Pulmonary artery endothelial cell (primary cell): ENCODE results near the gene ADGRB3. TPM values are rescaled to one million over a fixed set of nuclear protein-coding genes. Genes with fewer than 3 reads are reported as not detected.
"Not testable (repeated sequence)": the region's sequence is repeated elsewhere in the genome, so short reads cannot be mapped to it uniquely, and the experiment has no call there.

Experiments used
- DNase-seq: peaks from one replicate; pipeline ENCODE4 v3.0.0-alpha.2; 2011; ENCODE audit warnings: low read depth, low spot score
- total RNA-seq: library from RNA; depleted of rRNA; stranded (reverse); fragments of >200 nt; gene quantifications from 2 replicates; pipeline ENCODE4 v1.2.3, GENCODE V29; 2014

ADGRB3 gene
- total RNA-seq, 1 donor from 2014 or later = not detected

DNA sequence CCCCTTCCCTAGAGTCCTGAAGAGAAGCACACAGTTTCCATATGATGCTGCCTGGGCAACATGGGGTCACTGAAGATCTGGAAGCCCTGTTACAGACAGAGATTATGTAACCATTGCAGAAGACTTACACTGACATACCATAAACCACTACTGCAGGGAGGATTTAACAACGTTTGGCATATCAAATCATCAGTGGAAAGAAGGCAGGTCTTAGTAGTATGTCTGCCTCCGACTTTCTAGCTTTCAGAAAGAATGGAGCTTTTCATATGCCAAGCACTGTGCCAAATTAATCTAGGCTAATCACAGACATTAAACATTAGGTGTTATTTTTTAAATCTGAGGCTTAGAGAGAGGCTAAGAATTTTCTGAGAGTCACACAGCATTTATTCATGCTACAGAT lies 144.3 kb downstream of the ADGRB3 start:
- DNase-seq = no peak

DNA sequence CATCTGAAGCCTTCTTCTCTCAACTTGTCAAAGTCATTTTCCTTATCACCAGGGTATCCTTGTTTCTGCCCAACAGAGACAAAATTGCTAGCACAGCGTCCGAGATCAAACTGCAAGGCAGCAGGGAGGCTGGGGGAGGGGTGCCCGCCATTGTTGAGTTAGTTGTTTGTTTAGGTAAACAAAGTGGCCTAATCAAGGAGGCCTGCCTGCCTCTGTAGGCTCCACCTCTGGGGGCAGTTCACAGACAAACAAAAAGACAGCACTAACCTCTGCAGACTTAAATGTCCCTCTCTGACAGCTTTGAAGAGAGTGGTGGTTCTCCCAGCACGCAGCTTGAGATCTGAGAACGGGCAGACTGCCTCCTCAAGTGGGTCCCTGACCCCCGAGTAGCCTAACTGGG lies 155.0 kb downstream of the ADGRB3 start:
- DNase-seq = not testable (repeated sequence)

DNA sequence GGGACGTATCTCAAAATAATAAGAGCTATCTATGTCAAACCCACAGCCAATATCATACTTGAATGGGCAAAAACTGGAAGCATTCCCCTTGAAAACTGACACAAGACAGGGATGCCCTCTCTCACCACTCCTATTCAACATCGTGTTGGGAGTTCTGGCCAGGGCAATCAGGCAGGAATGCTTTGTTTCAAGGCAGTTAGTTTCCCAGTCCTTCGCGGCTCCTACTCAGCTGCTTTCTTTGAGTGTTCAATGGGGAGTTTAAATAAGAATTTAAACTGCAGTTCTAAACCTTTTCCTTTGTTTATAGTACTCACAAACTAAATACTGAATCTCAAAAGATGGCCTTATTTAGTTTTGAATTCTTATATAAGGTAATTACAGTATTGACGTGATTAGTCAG lies 179.9 kb downstream of the ADGRB3 start:
- DNase-seq = not testable (repeated sequence)

DNA sequence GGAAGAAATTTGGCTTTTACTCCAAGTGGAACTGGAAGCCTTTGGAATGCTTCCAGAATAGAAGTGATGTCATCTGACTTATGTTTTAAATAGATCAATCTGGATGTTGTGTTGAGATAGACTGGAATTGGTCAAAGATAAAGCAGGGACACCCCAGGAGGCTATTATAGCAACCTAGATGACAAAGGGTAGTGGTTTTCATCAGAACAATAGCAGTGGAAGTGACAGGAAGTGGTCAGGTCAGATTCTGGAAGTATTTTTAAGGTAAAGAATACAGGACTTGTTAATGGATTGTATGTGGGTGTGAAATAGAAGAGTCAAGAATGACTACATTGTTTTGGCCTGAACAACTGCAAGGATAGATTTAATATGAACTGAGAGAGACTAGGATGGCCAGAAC lies 191.4 kb downstream of the ADGRB3 start:
- no peak for DNase-seq

DNA sequence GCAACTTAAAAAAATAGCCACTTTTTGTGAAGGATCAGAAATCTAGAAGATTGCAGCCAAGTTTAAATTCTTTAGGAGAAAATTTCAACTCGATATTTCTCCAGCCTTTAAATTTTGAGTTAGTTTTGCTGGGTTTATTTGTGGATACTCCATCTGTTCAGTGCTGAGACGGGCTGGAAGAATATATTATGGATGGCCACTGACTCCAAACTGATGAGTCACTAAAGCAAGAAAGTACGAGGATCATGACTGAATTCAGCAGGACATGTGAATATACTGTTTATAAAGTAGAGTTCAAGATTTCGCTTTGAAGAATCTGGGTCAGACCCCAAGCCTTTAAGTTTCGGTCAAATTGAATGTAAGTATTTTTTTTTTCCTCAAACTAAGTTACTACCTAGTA lies 199.5 kb downstream of the ADGRB3 start:
- no peak for DNase-seq

DNA sequence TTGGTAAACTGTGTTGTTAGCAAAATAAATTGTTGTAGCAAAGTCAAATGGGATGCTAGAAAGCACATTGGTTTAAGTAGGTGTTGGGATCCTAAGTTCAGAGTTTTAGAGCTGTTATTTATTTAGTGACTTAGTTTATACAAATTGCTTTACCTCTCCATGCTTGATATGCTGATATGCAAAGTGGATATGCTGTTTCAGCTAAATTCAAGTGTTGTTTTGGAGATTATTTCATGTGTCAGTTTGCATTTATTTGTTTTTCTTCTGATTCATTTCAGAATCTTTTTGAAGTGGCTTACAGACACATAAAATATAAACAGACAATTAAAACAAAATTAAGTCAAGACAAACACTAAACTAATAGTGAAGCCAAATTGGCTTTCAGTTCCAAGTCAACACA lies 203.5 kb downstream of the ADGRB3 start:
- DNase-seq = no peak

DNA sequence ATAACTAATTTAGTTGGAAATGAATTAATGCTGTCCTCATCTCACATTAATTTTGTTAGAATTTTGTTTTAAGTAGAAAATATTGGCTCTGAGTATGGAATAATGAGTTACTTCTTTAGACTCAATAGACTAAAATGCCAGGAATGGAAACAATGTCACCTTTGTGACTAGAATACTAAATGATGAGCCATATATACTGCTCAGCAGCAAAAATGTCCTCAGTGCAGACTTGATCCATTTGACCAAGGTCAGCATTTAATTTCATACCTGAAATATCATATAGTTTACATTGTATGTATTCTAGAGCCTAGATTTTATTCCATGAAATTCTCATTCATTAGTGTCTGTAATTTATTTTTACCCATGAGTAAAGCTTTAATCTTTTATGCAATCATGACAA lies 217.7 kb downstream of the ADGRB3 start:
- DNase-seq = no peak

DNA sequence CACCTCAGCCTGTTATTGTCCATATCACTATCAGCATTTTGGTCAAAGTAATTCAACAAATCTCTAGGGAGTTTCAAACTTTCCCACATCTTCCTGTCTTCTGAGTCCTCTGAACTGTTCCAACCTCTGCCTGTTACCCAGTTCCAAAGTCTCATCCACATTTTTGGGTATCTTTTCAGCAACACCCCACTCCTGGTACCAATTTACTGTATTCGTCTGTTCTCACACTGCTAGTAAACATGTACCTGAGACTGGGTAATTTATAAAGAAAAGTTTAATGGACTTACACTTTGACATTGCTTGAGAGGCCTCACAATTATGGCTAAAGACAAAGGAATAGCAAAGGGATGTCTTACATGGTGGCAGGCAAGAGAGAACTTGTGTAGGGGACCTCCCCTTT lies 224.2 kb downstream of the ADGRB3 start:
- no peak for DNase-seq

DNA sequence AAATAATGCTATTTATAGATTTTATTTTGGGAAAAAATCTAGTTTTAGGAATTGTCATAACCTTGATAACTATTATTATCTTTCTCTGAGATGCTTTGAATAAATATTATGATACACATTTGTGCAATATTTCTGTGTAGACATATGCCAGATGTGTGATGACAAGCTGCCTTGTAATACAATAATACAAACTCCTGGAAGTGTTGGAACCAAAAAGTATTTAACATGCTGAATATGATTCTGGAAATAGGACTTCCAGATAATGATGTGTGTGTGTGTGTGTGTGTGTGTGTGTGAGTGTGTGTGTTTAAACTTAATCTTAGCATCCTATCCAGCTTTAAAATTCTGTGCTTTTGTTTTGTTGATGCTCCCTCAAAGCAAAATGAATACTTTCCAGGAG lies 233.6 kb downstream of the ADGRB3 start:
- no peak for DNase-seq

DNA sequence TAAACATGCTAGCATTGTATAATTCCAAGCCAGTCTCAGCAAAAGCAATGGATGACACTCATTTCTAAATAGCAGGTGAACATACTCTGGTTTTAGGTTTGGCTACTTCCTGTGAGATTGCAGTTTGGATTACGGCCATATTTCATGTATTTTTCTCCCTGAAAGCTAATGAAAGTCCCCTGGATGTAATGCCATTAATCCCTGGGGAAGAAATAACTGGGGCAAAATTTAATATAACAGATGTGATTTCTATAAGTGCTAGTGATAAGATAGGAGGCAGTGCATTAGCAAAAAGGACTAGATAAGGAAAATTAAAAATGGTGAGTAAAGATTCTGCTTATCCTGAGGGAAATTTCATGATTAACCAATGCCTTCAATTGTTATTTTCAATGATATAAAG lies 238.2 kb downstream of the ADGRB3 start:
- DNase-seq = no peak

DNA sequence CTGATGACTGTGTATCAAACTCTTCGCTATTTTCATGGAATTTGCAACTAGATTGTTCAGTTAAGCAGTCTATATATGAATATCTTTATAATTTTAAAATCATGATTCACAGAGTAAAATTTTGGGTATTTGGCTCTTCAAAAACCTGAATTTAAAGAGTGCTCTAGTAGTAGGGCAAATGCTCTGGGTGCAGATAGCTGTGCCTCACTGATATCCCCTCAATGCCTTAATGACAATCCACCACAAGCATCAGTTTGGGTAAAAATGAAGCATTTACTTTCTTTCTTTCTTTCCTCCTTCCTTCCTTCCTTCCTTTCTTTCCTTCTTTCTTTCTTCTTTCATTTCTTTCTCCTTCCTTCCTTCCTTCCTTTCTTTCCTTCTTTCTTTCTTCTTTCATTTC lies 239.7 kb downstream of the ADGRB3 start:
- DNase-seq = no peak

DNA sequence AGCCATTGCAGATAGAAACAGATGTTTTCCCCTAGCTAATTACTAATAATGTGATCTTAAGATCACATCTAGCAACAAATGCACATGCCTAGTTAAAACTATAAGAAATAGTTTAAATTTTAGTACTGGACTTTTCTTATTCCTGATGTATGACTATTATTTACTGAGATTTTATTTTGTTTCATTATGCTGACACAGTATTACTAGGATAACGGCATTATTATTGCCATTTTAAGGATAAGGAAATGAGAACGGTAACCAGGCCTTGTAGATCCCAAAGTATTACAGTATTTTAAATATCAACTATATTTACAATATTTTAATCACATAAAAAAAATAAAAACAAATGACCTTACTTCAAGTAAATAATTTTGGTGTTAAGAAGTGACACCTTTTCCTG lies 240.3 kb downstream of the ADGRB3 start:
- no peak for DNase-seq

DNA sequence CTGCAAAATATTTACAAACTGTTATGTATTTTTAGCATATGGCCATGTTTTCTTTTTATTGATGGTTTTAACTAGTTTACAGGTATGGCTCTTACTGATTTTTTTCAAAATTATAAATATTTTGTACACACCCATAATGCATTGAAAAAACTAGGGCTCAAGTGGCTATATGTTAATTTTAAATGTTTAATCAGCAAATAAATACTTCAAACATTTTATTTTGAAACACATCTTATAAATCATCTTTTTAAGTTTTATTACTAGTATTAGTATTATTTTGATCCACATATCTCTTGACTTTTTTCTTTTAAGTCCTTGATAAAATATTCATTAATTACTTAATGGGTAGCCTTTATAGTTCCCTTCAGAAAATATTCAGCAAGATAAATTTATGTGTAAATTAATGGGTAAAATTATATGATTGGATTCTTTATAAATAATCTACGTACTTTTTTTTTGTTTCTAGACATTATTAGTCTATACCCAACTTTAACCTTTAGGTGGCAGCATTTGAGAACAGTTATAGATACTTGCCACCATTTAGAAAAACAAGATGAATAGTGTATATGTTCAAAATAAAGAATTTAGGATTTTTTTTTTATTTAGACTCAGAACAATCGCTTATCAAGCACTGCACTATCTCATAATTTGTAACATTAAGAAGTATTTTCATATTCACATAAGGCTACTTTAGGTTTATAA lies 241.9 kb downstream of the ADGRB3 start:
- DNase-seq = no peak

DNA sequence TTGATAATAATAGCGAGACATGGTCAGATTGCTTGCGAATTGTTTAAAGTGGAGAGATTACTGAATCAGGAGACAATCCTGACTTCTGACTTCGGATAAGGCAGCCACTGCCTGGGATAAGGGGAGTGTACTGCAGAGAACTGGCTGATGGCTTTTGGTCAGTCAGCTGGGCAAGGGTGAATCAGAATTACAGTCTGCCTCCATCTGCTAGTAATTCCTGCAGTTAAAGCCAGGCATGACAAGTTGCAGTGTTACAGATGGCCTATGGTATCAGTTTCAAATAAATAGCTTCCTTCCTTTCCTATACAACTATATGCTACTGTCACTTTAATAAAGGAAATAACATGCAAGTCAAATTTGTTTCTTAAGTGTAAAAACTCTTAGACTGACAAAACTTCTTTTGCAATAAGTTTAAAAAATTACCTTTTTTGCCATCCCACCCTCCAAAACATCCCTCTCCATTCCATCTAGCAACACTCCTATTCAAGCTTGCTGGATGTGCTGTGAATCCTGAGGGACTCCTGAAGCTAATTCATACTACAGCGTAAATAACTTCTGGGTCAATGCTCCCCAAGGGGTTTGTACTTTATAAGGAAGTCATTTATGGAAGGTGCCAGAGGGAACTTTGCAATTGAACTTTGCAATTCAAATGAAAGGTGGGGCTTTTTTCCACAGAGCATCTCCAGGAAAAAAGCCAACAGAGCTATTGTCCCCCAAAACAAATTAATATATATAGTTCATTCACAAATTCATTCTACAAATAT lies 245.2 kb downstream of the ADGRB3 start:
- no peak for DNase-seq

DNA sequence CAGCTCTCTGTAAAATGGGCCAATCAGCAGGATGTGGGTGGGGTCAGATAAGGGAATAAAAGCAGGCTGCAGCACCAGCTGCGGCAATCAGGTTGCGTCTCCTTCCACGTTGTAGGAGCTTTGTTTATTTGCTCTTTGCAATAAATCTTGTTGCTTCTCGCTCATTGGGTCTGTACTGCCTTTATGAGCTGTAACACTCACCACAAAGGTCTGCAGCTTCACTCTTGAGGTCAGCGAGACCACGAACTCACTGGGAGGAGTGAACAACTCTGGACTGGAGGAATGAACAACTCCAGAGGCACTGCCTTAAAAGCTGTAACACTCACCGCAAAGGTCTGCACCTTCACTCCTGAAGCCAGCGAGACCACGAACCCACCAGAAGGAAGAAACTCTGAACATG lies 248.2 kb downstream of the ADGRB3 start:
- not testable (repeated sequence) for DNase-seq

DNA sequence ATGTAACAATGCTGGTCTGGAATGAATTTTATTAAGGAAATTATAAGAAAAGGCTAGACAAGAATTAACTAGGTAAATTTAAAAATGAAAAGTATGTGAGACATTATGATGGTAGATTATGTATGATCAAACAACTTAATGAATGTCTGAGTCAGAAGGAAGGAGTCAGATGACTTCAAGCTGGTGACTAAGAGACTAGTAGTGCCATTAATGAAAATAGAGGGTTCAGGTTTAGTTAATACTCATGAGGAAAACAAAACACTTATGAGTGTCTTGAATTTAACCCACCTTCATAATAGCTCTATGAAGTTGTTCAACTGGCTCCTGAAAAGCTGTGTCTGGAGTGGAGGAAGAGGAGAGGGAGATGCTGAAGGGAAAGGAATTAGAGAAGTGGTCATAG lies 256.3 kb downstream of the ADGRB3 start:
- DNase-seq = no peak

DNA sequence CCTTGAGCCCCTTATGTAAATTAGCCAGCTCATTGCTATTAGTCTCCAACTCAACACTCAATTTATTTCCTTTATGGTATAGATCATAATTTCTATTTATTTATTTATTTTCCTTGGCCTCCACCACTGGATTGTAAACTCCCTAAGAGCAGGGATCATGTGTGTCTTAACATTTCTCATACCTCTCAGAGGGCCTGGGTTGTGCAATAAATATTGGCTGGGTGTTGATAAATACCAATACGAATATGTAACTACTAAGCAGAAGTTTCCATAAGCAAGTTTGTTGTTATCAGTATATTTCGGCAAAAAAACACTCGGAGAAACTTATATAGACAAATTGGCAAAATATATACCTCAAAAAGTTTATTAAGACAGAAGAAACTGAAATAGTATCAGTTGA lies 257.4 kb downstream of the ADGRB3 start:
- DNase-seq = no peak

DNA sequence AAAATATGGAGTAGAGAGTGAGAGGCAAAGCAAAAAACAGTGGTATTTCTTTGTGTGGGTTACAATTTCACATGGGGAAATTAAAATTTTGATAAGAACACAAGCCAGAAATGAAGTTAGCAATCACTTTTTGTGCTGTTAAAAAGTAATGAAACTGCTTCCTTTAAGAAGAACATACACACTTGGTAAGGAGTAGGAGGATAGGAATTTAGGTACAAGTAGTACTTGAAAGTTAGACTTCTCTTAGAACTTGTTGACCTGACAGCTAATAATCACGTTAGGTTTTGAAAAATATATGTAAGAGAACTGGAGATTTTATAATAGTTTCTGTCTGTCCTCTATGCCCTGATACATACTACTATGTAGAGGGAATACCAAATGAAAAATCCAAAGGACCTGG lies 260.8 kb downstream of the ADGRB3 start:
- DNase-seq = no peak

DNA sequence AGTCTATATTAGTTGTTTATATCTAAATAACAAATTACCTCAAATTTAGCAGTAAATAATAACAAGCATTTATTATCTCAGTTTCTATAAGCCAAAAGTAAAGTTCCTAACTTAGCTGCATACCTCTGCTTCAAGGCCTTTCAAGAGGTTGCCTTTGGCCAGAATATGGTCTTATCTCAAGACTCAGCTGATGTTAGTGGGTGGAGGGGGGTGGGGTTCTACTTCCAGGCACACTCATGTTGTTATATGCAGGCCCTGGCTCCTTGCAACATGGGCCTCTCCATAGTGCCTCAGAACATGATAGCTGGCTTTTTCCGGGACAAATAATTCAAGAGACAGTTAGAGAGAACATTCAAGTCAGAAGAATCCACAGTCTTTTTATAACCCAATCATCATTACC lies 266.0 kb downstream of the ADGRB3 start:
- no peak for DNase-seq

DNA sequence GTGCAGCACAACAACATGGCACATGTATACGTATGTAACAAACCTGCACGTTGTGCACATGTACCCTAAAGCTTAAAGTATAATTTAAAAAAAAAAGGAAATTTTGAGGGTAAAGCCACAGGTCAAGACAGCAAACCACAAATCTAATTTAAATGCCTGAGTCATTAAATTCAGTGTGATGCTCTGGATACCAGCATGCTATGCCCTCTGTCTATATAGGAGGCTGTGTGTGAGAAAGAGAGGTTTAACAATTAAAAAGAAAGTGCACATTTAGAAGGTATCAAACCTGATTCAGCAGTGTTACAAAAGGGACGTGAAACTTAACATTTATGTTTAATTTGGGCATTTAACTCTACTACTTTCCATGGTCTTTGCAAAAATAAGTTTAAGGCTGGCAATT lies 276.3 kb downstream of the ADGRB3 start:
- no peak for DNase-seq

DNA sequence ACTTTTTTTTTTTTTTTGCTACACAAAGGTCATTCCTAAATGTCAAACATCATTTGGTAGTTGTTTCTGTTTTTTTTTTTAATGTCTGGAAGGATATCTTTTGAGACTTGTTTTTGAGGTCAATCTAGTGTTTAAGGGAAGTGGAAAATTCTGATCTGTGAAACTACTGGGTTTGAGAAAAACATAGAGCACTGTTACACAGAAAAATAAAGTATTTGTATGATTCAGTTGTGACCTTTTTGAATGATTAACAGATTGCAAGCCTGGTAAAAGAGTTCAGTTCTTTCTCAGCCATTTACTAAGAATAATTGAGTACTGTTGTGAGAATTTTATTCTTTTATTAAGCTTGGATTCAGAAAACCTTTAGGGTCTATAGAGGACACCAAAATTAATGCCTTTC lies 276.7 kb downstream of the ADGRB3 start:
- no peak for DNase-seq

DNA sequence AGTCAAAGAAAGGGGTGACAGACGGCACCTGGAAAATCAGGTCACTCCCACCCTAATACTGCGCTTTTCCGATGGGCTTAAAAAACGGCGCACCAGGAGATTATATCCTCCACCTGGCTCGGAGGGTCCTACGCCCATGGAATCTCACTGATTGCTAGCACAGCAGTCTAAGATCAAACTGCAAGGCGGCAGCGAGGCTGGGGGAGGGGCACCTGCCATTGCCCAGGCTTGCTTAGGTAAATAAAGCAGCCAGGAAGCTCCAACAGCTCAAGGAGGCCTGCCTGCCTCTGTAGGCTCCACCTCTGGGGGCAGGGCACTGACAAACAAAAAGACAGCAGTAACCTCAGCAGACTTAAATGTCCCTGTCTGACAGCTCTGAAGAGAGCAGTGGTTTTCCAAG lies 277.7 kb downstream of the ADGRB3 start:
- DNase-seq = not testable (repeated sequence)

DNA sequence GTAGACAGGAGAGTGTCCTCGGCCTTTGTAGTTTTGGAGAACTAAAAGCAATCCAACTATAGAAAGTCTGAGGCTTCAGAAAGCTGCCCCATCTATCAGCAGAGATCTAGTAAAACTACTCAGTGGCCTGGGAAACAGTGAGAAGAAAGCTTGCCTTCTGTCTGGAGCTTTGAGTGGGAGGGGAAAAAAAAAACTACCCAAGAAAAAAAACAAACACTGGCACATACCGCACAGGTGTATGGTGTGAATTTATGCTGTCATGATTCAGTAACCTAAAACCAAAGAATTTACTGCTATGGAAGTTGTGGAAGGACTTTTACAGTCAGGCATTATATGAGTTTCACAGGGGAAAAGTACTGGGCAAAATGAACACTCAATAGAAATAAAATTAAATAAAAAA lies 280.5 kb downstream of the ADGRB3 start:
- DNase-seq = no peak
